Endothelial cell of umbilical vein (primary cell): Measurements from ENCODE around the gene SLC35D2. TPM values are rescaled to one million over a fixed set of nuclear protein-coding genes. Genes with fewer than 3 reads are reported as not detected.

Experiments used
- BruUV-seq: library from RNA; stranded (reverse); fragments of 400-500 nt; replicated peaks from 2 replicates; lab custom pipeline; 2021; lab: Mats Ljungman, UMichigan
- CTCF ChIA-PET: fragments of 300-600, 350-600 bp; sonication (Branson Sonifier 250); formaldehyde crosslinking; loops from one replicate; lab custom pipeline; 2021; ENCODE audit warnings: antibody characterized with exemption, inconsistent platforms; lab: Charles Lee
- POLR2A ChIA-PET: fragments of 300-600, 350-600 bp; sonication (Branson Sonifier 250); formaldehyde crosslinking; loops from one replicate; lab custom pipeline; 2021; ENCODE audit warnings: antibody characterized with exemption, inconsistent platforms; lab: Charles Lee
- DNase-seq: peaks from one replicate; pipeline ENCODE4 v3.0.0-alpha.2; 2011; ENCODE audit warnings: low read depth, low spot score
- FAIRE-seq: peaks from 2 replicates; lab custom pipeline; 2011; peaks lifted over from hg19 to GRCh38; lab: Jason Lieb, UNC
- H2AFZ ChIP-seq: 2 replicates; pipeline ENCODE4 v1.6.0; 2012; ENCODE audit warnings: low read depth, low read length, control low read depth, inconsistent platforms
- H3K27ac ChIP-seq: 2 replicates; pipeline ENCODE4 v1.5.1; 2011; ENCODE audit warnings: low read depth, mild to moderate bottlenecking, control low read depth, low read length, moderate library complexity; ENCODE audit not compliant: insufficient read depth
- H3K27me3 ChIP-seq, 2 experiments: 2 replicates each; pipeline versions ENCODE4 v1.6.0 to v1.6.1; 2011; ENCODE audit warnings: low read length in 2 of 2, mixed read lengths in 1 of 2; ENCODE audit not compliant: control insufficient read depth in 2 of 2, insufficient read depth in 2 of 2
- H3K36me3 ChIP-seq, 2 experiments: 2 replicates in 1 of 2; 3 replicates in 1 of 2; pipeline ENCODE4 v1.5.1; 2011; ENCODE audit warnings: low read length in 2 of 2, mild to moderate bottlenecking in 1 of 2, moderate library complexity in 1 of 2; ENCODE audit not compliant: control insufficient read depth in 2 of 2, insufficient read depth in 2 of 2; ENCODE audit errors: extremely low read depth in 1 of 2
- H3K4me1 ChIP-seq: 3 replicates; pipeline ENCODE4 v1.5.1; 2011; ENCODE audit warnings: mild to moderate bottlenecking, low read length; ENCODE audit not compliant: control insufficient read depth, insufficient read depth; ENCODE audit errors: extremely low read depth
- H3K4me2 ChIP-seq: 2 replicates; pipeline ENCODE4 v1.6.1; 2011; ENCODE audit warnings: low read length, control low read depth, mixed read lengths; ENCODE audit not compliant: insufficient read depth
- H3K4me3 ChIP-seq, 3 experiments: fragments of 200-600 bp in 1 of 3; sonication (generic), shearing (Covaris generic) in 1 of 3; replicated peaks in 1 of 3; 2 replicates each; pipeline ENCODE4 v1.5.1; 2011 to 2016; ENCODE audit warnings: control low read depth in 3 of 3, low read length in 3 of 3, mild to moderate bottlenecking in 2 of 3, inconsistent platforms in 1 of 3, low read depth in 1 of 3, moderate library complexity in 1 of 3; ENCODE audit not compliant: insufficient read depth in 1 of 3
- H3K79me2 ChIP-seq: 2 replicates; pipeline ENCODE4 v1.6.0; 2012; ENCODE audit warnings: low read length, inconsistent platforms; ENCODE audit not compliant: control insufficient read depth, insufficient read depth
- H3K9ac ChIP-seq: replicated peaks from 2 replicates; pipeline ENCODE3; 2011; ENCODE audit warnings: low read length, control low read depth; ENCODE audit not compliant: insufficient read depth; ENCODE audit errors: extremely low read depth
- H3K9me1 ChIP-seq: replicated peaks from 3 replicates; pipeline ENCODE4 v1.6.0; 2011; ENCODE audit warnings: mild to moderate bottlenecking, low read length; ENCODE audit not compliant: control insufficient read depth, insufficient read depth; ENCODE audit errors: extremely low read depth
- H3K9me3 ChIP-seq: replicated peaks from 2 replicates; pipeline ENCODE4 v1.5.1; 2012; ENCODE audit warnings: low read length, inconsistent platforms; ENCODE audit not compliant: control insufficient read depth, insufficient read depth
- H4K20me1 ChIP-seq: replicated peaks from 2 replicates; pipeline ENCODE3; 2011; ENCODE audit warnings: mild to moderate bottlenecking, low read length; ENCODE audit not compliant: control insufficient read depth, insufficient read depth; ENCODE audit errors: extremely low read depth
- CTCF ChIP-seq, 2 donors: IDR thresholded peaks; 1 replicate in 1 of 2; 2 replicates in 1 of 2; pipeline ENCODE4 v1.5.1; 2011; ENCODE audit warnings: low read length in 2 of 2, mild to moderate bottlenecking in 2 of 2, moderate library complexity in 2 of 2, control low read depth in 1 of 2, inconsistent platforms in 1 of 2, low read depth in 1 of 2; ENCODE audit not compliant: insufficient read depth in 1 of 2; ENCODE audit errors: extremely low read depth in 1 of 2
- EZH2 ChIP-seq: IDR thresholded peaks from 2 replicates; pipeline ENCODE4 v1.6.1; 2012; ENCODE audit warnings: borderline replicate concordance, low read depth, mild to moderate bottlenecking, moderate library complexity, low read length, inconsistent platforms; ENCODE audit not compliant: severe bottlenecking
- FOS ChIP-seq: IDR thresholded peaks from 2 replicates; pipeline ENCODE4 v1.6.1; 2011; ENCODE audit warnings: mild to moderate bottlenecking, low read length, moderate library complexity, borderline replicate concordance; ENCODE audit not compliant: insufficient read depth
- GATA2 ChIP-seq: IDR thresholded peaks from 2 replicates; pipeline ENCODE4 v1.7.0; 2011; ENCODE audit warnings: low read depth, mild to moderate bottlenecking, moderate library complexity, mixed read lengths, low read length; ENCODE audit not compliant: insufficient read length, insufficient read depth
- JUN ChIP-seq: IDR thresholded peaks from 2 replicates; pipeline ENCODE4 v1.6.1; 2011; ENCODE audit warnings: borderline replicate concordance, low read depth; ENCODE audit not compliant: insufficient read length, insufficient read depth
- MAX ChIP-seq: IDR thresholded peaks from 2 replicates; pipeline ENCODE4 v1.6.1; 2011; ENCODE audit not compliant: insufficient read depth, insufficient read length
- MYC ChIP-seq: IDR thresholded peaks from one replicate; pipeline ENCODE4 v1.6.1; 2011; ENCODE audit warnings: mild to moderate bottlenecking, low read depth, low read length
- POLR2A ChIP-seq: IDR thresholded peaks from 2 replicates; pipeline ENCODE4 v1.6.1; 2012; ENCODE audit warnings: low read depth, mild to moderate bottlenecking, control low read depth, low read length
- POLR2AphosphoS5 ChIP-seq: IDR thresholded peaks from 2 replicates; pipeline ENCODE4 v1.6.1; 2012; ENCODE audit warnings: low read depth, mild to moderate bottlenecking, control low read depth, low read length, moderate library complexity; ENCODE audit not compliant: insufficient read depth
- dilution Hi-C: fragments of 300-500 bp; cut with MboI; formaldehyde crosslinking; loops from one replicate; pipeline ENCODE4 v1.15.0; 2019; ENCODE audit warnings: low sequenced_read_pairs; ENCODE audit not compliant: extremely low pct_ligation_motif_present
- intact Hi-C: fragments of 100-400 bp; cut with micrococcal nuclease; formaldehyde crosslinking; loops from one replicate; pipeline ENCODE4 v1.10.0; 2022
- polyA plus RNA-seq, 4 experiments: library from polyadenylated mRNA; depleted of rRNA in 3 of 4; stranded (reverse) in 3 of 4; unstranded in 1 of 4; fragments of >200 nt; gene quantifications; 2 replicates each; pipeline versions ENCODE4 v1.2.1 to v1.2.3, GENCODE V29; 2011 to 2012; ENCODE audit warnings: missing spikeins in 1 of 4
- total RNA-seq: library from RNA; stranded (reverse); gene quantifications from 2 replicates; pipeline ENCODE4 v1.2.3, GENCODE V29; 2021

Gene SLC35D2
- total and polyA plus RNA-seq, 2 donors (not counting 3 experiments of a cell fraction or from before 2014, with no cell fraction given), result 21.1 to 29.9 TPM

GRCh38 chr9:96281641-96282040 is 101.9 kb downstream of the SLC35D2 start:
- TF ChIP-seq GATA2 (no peak), MAX (no peak), EZH2 (no peak), POLR2A (no peak), FOS (no peak), POLR2AphosphoS5 (no peak)
- POLR2A ChIA-PET, result no interaction called here
- Histone ChIP-seq H3K27ac (no peak overlapping the region), H4K20me1 (no peaks in the 10 kb centered on the region), H3K27me3 (peaks cover 0 to 2% of the 10 kb centered on the region in 2 experiments), H2AFZ (no peak overlapping the region), H3K79me2 (no peaks in the 10 kb centered on the region), H3K4me1 (no peaks in the 10 kb centered on the region), H3K36me3 (no peaks in the 10 kb centered on the region), H3K4me2 (no peak overlapping the region), H3K9me1 (no peaks in the 10 kb centered on the region), H3K9me3 (no peaks in the 10 kb centered on the region), H3K9ac (no peak overlapping the region), H3K4me3 (no peak overlapping the region)
- DNase-seq (no peak), FAIRE-seq (no peak)
- BruUV-seq, result no TSS peak
- intact Hi-C loops, result no loop called here
- CTCF ChIA-PET, result no interaction called here
- dilution Hi-C loops, result no loop called here

GRCh38 chr9:96279932-96280331 is 103.6 kb downstream of the SLC35D2 start:
- Histone ChIP-seq H2AFZ (no peak overlapping the region), H3K4me3 (no peak overlapping the region), H3K9ac (no peak overlapping the region), H3K27ac (no peak overlapping the region), H3K9me1 (no peaks in the 10 kb centered on the region), H3K36me3 (no peaks in the 10 kb centered on the region), H3K9me3 (no peaks in the 10 kb centered on the region), H3K4me1 (no peaks in the 10 kb centered on the region), H3K27me3 (peaks cover 0 to 2% of the 10 kb centered on the region in 2 experiments), H4K20me1 (no peaks in the 10 kb centered on the region), H3K4me2 (no peak overlapping the region), H3K79me2 (no peaks in the 10 kb centered on the region)
- no peak for FAIRE-seq
- BruUV-seq, result no TSS peak
- TF ChIP-seq EZH2, result no peak
- no peak for TF ChIP-seq POLR2AphosphoS5
- no peak for TF ChIP-seq POLR2A
- no peak for TF ChIP-seq FOS
- no peak for TF ChIP-seq MYC
- TF ChIP-seq GATA2, result no peak
- TF ChIP-seq CTCF (IDR thresholded peaks at IDR 0.05; ENCODE audit: extremely low read depth in 1 of 2, insufficient read depth in 1 of 2, low read depth in 1 of 2, low read length in 2 of 2), result no peak
- TF ChIP-seq MAX, result no peak
- no peak for TF ChIP-seq JUN
- ChIA-PET POLR2A (no interaction called here), CTCF (interaction anchor here (1.5 kb wide), 1 partner anchor 47 kb away, joined by 4 read pairs; no protein-coding TSS in a partner anchor)
- no peak for DNase-seq
- dilution Hi-C loops, result no loop called here
- intact Hi-C loops, result no loop called here
